Body of pancreas (tissue), 4 donors: ENCODE measurements around the gene PREX1.

Experiments used
- POLR2A ChIP-seq, 3 donors: fragments of 450-650 bp; IDR thresholded peaks; one replicate each; pipeline ENCODE4 v1.6.1; 2016; ENCODE audit warnings: antibody characterized with exemption in 3 of 3, mild to moderate bottlenecking in 2 of 3
- TF ChIP-seq, protein P1 (sequence below), 7 experiments: fragments of 450-650 bp in 4 of 7; fragments of 200-600 bp in 3 of 7; sonication (generic) in 3 of 7; IDR thresholded peaks; one replicate each; pipeline ENCODE4 v1.5.1; 2016 to 2019; ENCODE audit warnings: antibody characterized with exemption in 7 of 7

DNA sequence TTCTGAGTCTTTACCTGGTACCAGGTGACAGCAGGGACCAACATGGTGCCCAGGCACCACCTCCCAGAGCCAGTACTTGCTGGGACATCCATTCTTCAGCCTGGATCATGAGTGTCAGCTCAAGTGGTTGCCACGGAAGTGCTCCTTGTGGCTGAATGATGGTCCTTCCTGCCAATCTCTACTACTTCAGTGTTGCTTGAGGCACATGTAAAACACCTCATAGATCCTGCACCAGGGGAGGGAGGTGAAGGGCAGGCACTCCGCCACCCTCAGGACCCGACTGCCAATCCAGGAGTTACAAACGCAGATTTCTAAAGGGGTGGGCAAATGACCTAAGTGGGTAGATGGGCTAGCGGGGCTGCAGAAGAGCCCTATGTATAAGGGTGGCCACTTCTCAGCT, 226.0 kb downstream of the PREX1 start:
- no peak for TF ChIP-seq POLR2A (IDR thresholded peaks at IDR 0.05)
- TF ChIP-seq, protein P1, sequence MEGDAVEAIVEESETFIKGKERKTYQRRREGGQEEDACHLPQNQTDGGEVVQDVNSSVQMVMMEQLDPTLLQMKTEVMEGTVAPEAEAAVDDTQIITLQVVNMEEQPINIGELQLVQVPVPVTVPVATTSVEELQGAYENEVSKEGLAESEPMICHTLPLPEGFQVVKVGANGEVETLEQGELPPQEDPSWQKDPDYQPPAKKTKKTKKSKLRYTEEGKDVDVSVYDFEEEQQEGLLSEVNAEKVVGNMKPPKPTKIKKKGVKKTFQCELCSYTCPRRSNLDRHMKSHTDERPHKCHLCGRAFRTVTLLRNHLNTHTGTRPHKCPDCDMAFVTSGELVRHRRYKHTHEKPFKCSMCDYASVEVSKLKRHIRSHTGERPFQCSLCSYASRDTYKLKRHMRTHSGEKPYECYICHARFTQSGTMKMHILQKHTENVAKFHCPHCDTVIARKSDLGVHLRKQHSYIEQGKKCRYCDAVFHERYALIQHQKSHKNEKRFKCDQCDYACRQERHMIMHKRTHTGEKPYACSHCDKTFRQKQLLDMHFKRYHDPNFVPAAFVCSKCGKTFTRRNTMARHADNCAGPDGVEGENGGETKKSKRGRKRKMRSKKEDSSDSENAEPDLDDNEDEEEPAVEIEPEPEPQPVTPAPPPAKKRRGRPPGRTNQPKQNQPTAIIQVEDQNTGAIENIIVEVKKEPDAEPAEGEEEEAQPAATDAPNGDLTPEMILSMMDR (IDR thresholded peaks at IDR 0.05) = no peak
